Measurements from ENCODE around the gene SIN3B. TPM values are rescaled to one million over a fixed set of nuclear protein-coding genes. Genes with fewer than 3 reads are reported as not detected.

The SIN3B gene
- total RNA-seq, 1 donor from 2014 or later: 18.4 TPM

Other genes starting within 250 kb of the SIN3B start
- gene MED26, start 201.2 kb upstream of the SIN3B start, total RNA-seq: 2.9 and 6.0 TPM in 2 replicates
- gene SMIM7, start 169.3 kb upstream of the SIN3B start, total RNA-seq: 68.0 and 75.3 TPM in 2 replicates
- 4.7 and 10.0 TPM in 2 replicates for gene TMEM38A, start 168.3 kb upstream of the SIN3B start, total RNA-seq
- gene NWD1, start 109.6 kb upstream of the SIN3B start, total RNA-seq: under 0.01 and 0.13 TPM in 2 replicates
- under 0.01 TPM in 1 of 2 replicates, not detected in the other for gene F2RL3, start 59.6 kb downstream of the SIN3B start, total RNA-seq
- 0.53 and 1.9 TPM in 2 replicates for gene CPAMD8, start 197.4 kb downstream of the SIN3B start, total RNA-seq
- 1.3 and 1.7 TPM in 2 replicates for gene HAUS8, start 246.1 kb downstream of the SIN3B start, total RNA-seq
- gene MYO9B, start 246.4 kb downstream of the SIN3B start, total RNA-seq: 15.5 and 21.9 TPM in 2 replicates

Measured in bronchial epithelial cell (primary cell).